ENCODE results near the gene SLC12A7. TPM values are rescaled to one million over a fixed set of nuclear protein-coding genes. Genes with fewer than 3 reads are reported as not detected.

Gene SLC12A7
- total RNA-seq, 1 experiment from 2014 or later = 48.2 TPM

- Histone ChIP-seq H3K9ac (ENCODE audit: low read length) (no peak overlapping the region), H3K9me3 (ENCODE audit: low read length) (no peaks in the 10 kb centered on the region), H3F3A (ENCODE audit: low read length, unreplicated experiment) (no peaks in the 10 kb centered on the region), H3K27me3 (ENCODE audit: low read length) (no peaks in the 10 kb centered on the region), H3K9me2 (replicated peaks; ENCODE audit: low read length) (no peaks in the 10 kb centered on the region), H3K4me2 (ENCODE audit: low read length) (no peak overlapping the region), H3K79me2 (ENCODE audit: low read length) (no peaks in the 10 kb centered on the region), H3K4me1 (ENCODE audit: insufficient read depth, low read length) (no peaks in the 10 kb centered on the region), H4K20me1 (ENCODE audit: low read length) (no peaks in the 10 kb centered on the region), H3K4me3 (ENCODE audit: low read length) (no peak overlapping the region), H2AFZ (ENCODE audit: low read length) (no peak overlapping the region), H3K27ac (ENCODE audit: low read length) (no peak overlapping the region), H3K36me3 (ENCODE audit: low read depth, low read length) (no peaks in the 10 kb centered on the region)
- no TSS peak for BruUV-seq (replicated peaks)
- DNase-seq (no peak), ATAC-seq (no peak)
- intact Hi-C loops (cut with micrococcal nuclease) = no loop called here
- ChIA-PET CTCF (interaction anchor here (0.6 kb wide), 1 partner anchor 302 kb away, joined by 3 read pairs; no protein-coding TSS in a partner anchor), POLR2A (ENCODE audit: unreplicated experiment) (no interaction called here)
- TF ChIP-seq EZH2phosphoT487 (IDR thresholded peaks at IDR 0.05; ENCODE audit: borderline replicate concordance, low read length) = no peak
- no peak for TF ChIP-seq EZH2 (IDR thresholded peaks at IDR 0.05; ENCODE audit: low read length, unreplicated experiment)
- TF ChIP-seq, protein P1, sequence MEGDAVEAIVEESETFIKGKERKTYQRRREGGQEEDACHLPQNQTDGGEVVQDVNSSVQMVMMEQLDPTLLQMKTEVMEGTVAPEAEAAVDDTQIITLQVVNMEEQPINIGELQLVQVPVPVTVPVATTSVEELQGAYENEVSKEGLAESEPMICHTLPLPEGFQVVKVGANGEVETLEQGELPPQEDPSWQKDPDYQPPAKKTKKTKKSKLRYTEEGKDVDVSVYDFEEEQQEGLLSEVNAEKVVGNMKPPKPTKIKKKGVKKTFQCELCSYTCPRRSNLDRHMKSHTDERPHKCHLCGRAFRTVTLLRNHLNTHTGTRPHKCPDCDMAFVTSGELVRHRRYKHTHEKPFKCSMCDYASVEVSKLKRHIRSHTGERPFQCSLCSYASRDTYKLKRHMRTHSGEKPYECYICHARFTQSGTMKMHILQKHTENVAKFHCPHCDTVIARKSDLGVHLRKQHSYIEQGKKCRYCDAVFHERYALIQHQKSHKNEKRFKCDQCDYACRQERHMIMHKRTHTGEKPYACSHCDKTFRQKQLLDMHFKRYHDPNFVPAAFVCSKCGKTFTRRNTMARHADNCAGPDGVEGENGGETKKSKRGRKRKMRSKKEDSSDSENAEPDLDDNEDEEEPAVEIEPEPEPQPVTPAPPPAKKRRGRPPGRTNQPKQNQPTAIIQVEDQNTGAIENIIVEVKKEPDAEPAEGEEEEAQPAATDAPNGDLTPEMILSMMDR (conservative IDR thresholded peaks at IDR 0.05; ENCODE audit: low read depth, low read length) = no peak
These were observed 92.6 kb downstream of the SLC12A7 start for GRCh38 chr5:1019001-1019905.

- Histone ChIP-seq H3K79me2 (ENCODE audit: low read length) (no peaks in the 10 kb centered on the region), H3K4me2 (ENCODE audit: low read length) (no peak overlapping the region), H3K27me3 (ENCODE audit: low read length) (no peaks in the 10 kb centered on the region), H3K27ac (ENCODE audit: low read length) (no peak overlapping the region), H3K4me1 (ENCODE audit: insufficient read depth, low read length) (no peaks in the 10 kb centered on the region), H3K9ac (ENCODE audit: low read length) (no peak overlapping the region), H3F3A (ENCODE audit: low read length, unreplicated experiment) (no peaks in the 10 kb centered on the region), H3K9me2 (replicated peaks; ENCODE audit: low read length) (no peaks in the 10 kb centered on the region), H3K9me3 (ENCODE audit: low read length) (no peaks in the 10 kb centered on the region), H4K20me1 (ENCODE audit: low read length) (no peaks in the 10 kb centered on the region), H2AFZ (ENCODE audit: low read length) (no peak overlapping the region), H3K36me3 (ENCODE audit: low read depth, low read length) (no peaks in the 10 kb centered on the region), H3K4me3 (ENCODE audit: low read length) (no peak overlapping the region)
- ChIA-PET CTCF (no interaction called here), POLR2A (ENCODE audit: unreplicated experiment) (no interaction called here)
- BruUV-seq (replicated peaks) = no TSS peak
- DNase-seq = no peak
- intact Hi-C loops (cut with micrococcal nuclease) = no loop called here
- ATAC-seq = no peak
- TF ChIP-seq EZH2 (IDR thresholded peaks at IDR 0.05; ENCODE audit: low read length, unreplicated experiment) = no peak
- TF ChIP-seq, protein P1 (conservative IDR thresholded peaks at IDR 0.05; ENCODE audit: low read depth, low read length) = no peak
- no peak for TF ChIP-seq EZH2phosphoT487 (IDR thresholded peaks at IDR 0.05; ENCODE audit: borderline replicate concordance, low read length)
These were observed 93.3 kb downstream of the SLC12A7 start for GRCh38 chr5:1018596-1018995.

All from PC-3 (cell line).